IMR-90 (cell line): ENCODE results near the gene TRMT1. TPM values are rescaled to one million over a fixed set of nuclear protein-coding genes. Genes with fewer than 3 reads are reported as not detected.
A peak's percentile ranks its signal among the peaks of the same experiment; 100 is the strongest.

Source experiments
- ATAC-seq: fragments of 200-7000 bp; cut with Tn5 transposase; 2 replicates; pipeline ENCODE4 v1.9.1; 2020; ENCODE audit warnings: low read depth, mild to moderate bottlenecking, moderate library complexity
- BruUV-seq: library from RNA; stranded (reverse); fragments of 400-500 nt; replicated peaks from 2 replicates; lab custom pipeline; 2021; lab: Mats Ljungman, UMichigan
- CTCF ChIA-PET: fragments of 300-600 bp; formaldehyde crosslinking; extraction: SDS; loops from one replicate; lab custom pipeline; 2021; ENCODE audit warnings: antibody characterized with exemption; lab: Yijun Ruan, JAX
- POLR2A ChIA-PET: fragments of 300-600 bp; sonication (Branson Sonifier 250); formaldehyde crosslinking; loops from one replicate; lab custom pipeline; 2022; ENCODE audit warnings: antibody characterized with exemption; ENCODE audit not compliant: unreplicated experiment; lab: Charles Lee
- DNase-seq: peaks from one replicate; pipeline ENCODE4 v3.0.0; 2013
- H2AFZ ChIP-seq: replicated peaks from 2 replicates; pipeline ENCODE3; 2013; ENCODE audit warnings: low read length, mild to moderate bottlenecking; ENCODE audit not compliant: poor library complexity
- H2AK5ac ChIP-seq: 2 replicates; pipeline ENCODE4 v1.6.1; 2013; ENCODE audit warnings: low read depth, low read length, inconsistent platforms
- H2AK9ac ChIP-seq: replicated peaks from 2 replicates; pipeline ENCODE3; 2013; ENCODE audit warnings: mild to moderate bottlenecking, low read depth, low read length, moderate library complexity; ENCODE audit not compliant: poor library complexity
- H2BK120ac ChIP-seq: 2 replicates; pipeline ENCODE4 v1.6.1; 2013; ENCODE audit warnings: low read depth, low read length, inconsistent platforms
- H2BK15ac ChIP-seq: 3 replicates; pipeline ENCODE4 v1.6.1; 2013; ENCODE audit warnings: low read depth, low read length, inconsistent platforms
- H2BK20ac ChIP-seq: 2 replicates; pipeline ENCODE4 v1.6.1; 2013; ENCODE audit warnings: low read depth, mild to moderate bottlenecking, inconsistent platforms, low read length, moderate library complexity
- H2BK5ac ChIP-seq: 2 replicates; pipeline ENCODE4 v1.6.1; 2013; ENCODE audit warnings: mild to moderate bottlenecking, low read depth, low read length, inconsistent platforms; ENCODE audit not compliant: poor library complexity, severe bottlenecking
- H3K14ac ChIP-seq: replicated peaks from 2 replicates; pipeline ENCODE4 v1.6.1; 2013; ENCODE audit warnings: low read depth, low read length, inconsistent platforms
- H3K18ac ChIP-seq: 2 replicates; pipeline ENCODE4 v1.6.1; 2013; ENCODE audit warnings: low read depth, low read length, control low read depth
- H3K23ac ChIP-seq: 2 replicates; pipeline ENCODE4 v1.6.1; 2013; ENCODE audit warnings: low read depth, low read length, inconsistent platforms
- H3K27ac ChIP-seq: 2 replicates; pipeline ENCODE4 v1.5.1; 2013; ENCODE audit warnings: mild to moderate bottlenecking, control low read depth, low read length; ENCODE audit not compliant: insufficient read depth
- H3K27me3 ChIP-seq: 2 replicates; pipeline ENCODE4 v1.6.1; 2013; ENCODE audit warnings: low read length; ENCODE audit not compliant: control insufficient read depth, insufficient read depth
- H3K36me3 ChIP-seq: 2 replicates; pipeline ENCODE4 v1.6.1; 2013; ENCODE audit warnings: low read length, mixed read lengths; ENCODE audit not compliant: control insufficient read depth, insufficient read depth
- H3K4ac ChIP-seq: 2 replicates; pipeline ENCODE4 v1.6.1; 2013; ENCODE audit warnings: low read depth, low read length, inconsistent platforms
- H3K4me1 ChIP-seq: 2 replicates; pipeline ENCODE4 v1.6.1; 2013; ENCODE audit warnings: low read length, mixed read lengths; ENCODE audit not compliant: control insufficient read depth, insufficient read depth
- H3K4me2 ChIP-seq: 2 replicates; pipeline ENCODE4 v1.6.1; 2013; ENCODE audit warnings: low read depth, mild to moderate bottlenecking, control low read depth, low read length, moderate library complexity
- H3K4me3 ChIP-seq: 2 replicates; pipeline ENCODE4 v1.5.1; 2013; ENCODE audit warnings: low read depth, mild to moderate bottlenecking, control low read depth, low read length, moderate library complexity; ENCODE audit not compliant: insufficient read depth
- H3K56ac ChIP-seq: 2 replicates; pipeline ENCODE4 v1.6.1; 2013; ENCODE audit warnings: low read length, inconsistent platforms; ENCODE audit not compliant: insufficient read depth; ENCODE audit errors: extremely low read depth
- H3K79me1 ChIP-seq, 2 experiments: 2 replicates each; pipeline ENCODE4 v1.6.1; 2013; ENCODE audit warnings: low read length in 2 of 2, inconsistent platforms in 1 of 2, low read depth in 1 of 2
- H3K9ac ChIP-seq: 2 replicates; pipeline ENCODE4 v1.6.1; 2013; ENCODE audit warnings: low read depth, low read length, control low read depth
- H3K9me1 ChIP-seq: 2 replicates; pipeline ENCODE4 v1.6.1; 2013; ENCODE audit warnings: low read length, inconsistent platforms; ENCODE audit not compliant: insufficient read depth
- H3K9me3 ChIP-seq: 2 replicates; pipeline ENCODE4 v1.6.1; 2013; ENCODE audit warnings: low read length; ENCODE audit not compliant: control insufficient read depth, insufficient read depth
- H4K20me1 ChIP-seq: 2 replicates; pipeline ENCODE4 v1.6.1; 2013; ENCODE audit warnings: low read length, inconsistent platforms; ENCODE audit not compliant: insufficient read depth
- H4K5ac ChIP-seq: 2 replicates; pipeline ENCODE4 v1.6.1; 2013; ENCODE audit warnings: mild to moderate bottlenecking, low read depth, low read length, control low read depth
- H4K8ac ChIP-seq, 2 experiments: 2 replicates each; pipeline ENCODE4 v1.6.1; 2013; ENCODE audit warnings: low read depth in 2 of 2, low read length in 2 of 2, control low read depth in 1 of 2, inconsistent platforms in 1 of 2
- H4K91ac ChIP-seq: 2 replicates; pipeline ENCODE4 v1.6.1; 2013; ENCODE audit warnings: low read depth, low read length, inconsistent platforms; ENCODE audit not compliant: insufficient read depth
- BHLHE40 ChIP-seq: fragments of 150-350 bp; IDR thresholded peaks from 2 replicates; pipeline ENCODE4 v1.6.1; 2016; ENCODE audit warnings: mild to moderate bottlenecking, low read depth, low read length
- CEBPB ChIP-seq: IDR thresholded peaks from 2 replicates; pipeline ENCODE4 v1.6.1; 2012; ENCODE audit warnings: low read depth, low read length, improper control_type of control experiment
- CHD1 ChIP-seq: IDR thresholded peaks from 2 replicates; pipeline ENCODE4 v1.6.1; 2012; ENCODE audit warnings: low read depth, low read length, improper control_type of control experiment
- CTCF ChIP-seq: conservative IDR thresholded peaks from 2 replicates; pipeline ENCODE4 v1.5.1; 2012; ENCODE audit warnings: mild to moderate bottlenecking, low read depth, low read length, improper control_type of control experiment
- ELK1 ChIP-seq: fragments of 150-350 bp; IDR thresholded peaks from 2 replicates; pipeline ENCODE4 v1.6.1; 2016; ENCODE audit warnings: low read depth, mild to moderate bottlenecking, low read length, moderate library complexity, borderline replicate concordance
- FOS ChIP-seq: fragments of 150-350 bp; IDR thresholded peaks from 2 replicates; pipeline ENCODE4 v1.6.1; 2016; ENCODE audit warnings: low read depth, low read length
- MAFK ChIP-seq: IDR thresholded peaks from 2 replicates; pipeline ENCODE4 v1.6.1; 2012; ENCODE audit warnings: low read depth, low read length, improper control_type of control experiment
- MXI1 ChIP-seq: IDR thresholded peaks from 2 replicates; pipeline ENCODE4 v1.6.1; 2012; ENCODE audit warnings: low read depth, mild to moderate bottlenecking, low read length, moderate library complexity, borderline replicate concordance
- NFE2L2 ChIP-seq: fragments of 150-350 bp; IDR thresholded peaks from 2 replicates; pipeline ENCODE4 v1.6.1; 2016; ENCODE audit warnings: low read depth, mild to moderate bottlenecking, low read length
- POLR2A ChIP-seq: IDR thresholded peaks from 2 replicates; pipeline ENCODE4 v1.6.1; 2012; ENCODE audit warnings: mild to moderate bottlenecking, low read depth, low read length
- RCOR1 ChIP-seq: IDR thresholded peaks from 2 replicates; pipeline ENCODE4 v1.6.1; 2012; ENCODE audit warnings: mild to moderate bottlenecking, low read length, improper control_type of control experiment; ENCODE audit not compliant: insufficient replicate concordance
- RFX5 ChIP-seq: IDR thresholded peaks from 2 replicates; pipeline ENCODE4 v1.8.0; 2012; ENCODE audit warnings: low read depth, mild to moderate bottlenecking, low read length, moderate library complexity
- SMC3 ChIP-seq: fragments of 150-350 bp; IDR thresholded peaks from 2 replicates; pipeline ENCODE4 v1.6.1; 2016; ENCODE audit warnings: low read depth, mild to moderate bottlenecking, antibody characterized with exemption, low read length, moderate library complexity
- USF2 ChIP-seq: fragments of 150-350 bp; IDR thresholded peaks from 2 replicates; pipeline ENCODE4 v1.6.1; 2017; ENCODE audit warnings: mild to moderate bottlenecking, antibody characterized with exemption, low read length, low read depth
- WGBS, 2 experiments: methylation state at CpG; one replicate each; pipeline versions ENCODE4 v1.1.5 to v1.1.7; 2013; ENCODE audit warnings: missing lambda C conversion rate in 2 of 2; ENCODE audit not compliant: insufficient read length in 1 of 2; ENCODE audit errors: extremely low coverage in 2 of 2; 5-methylcytosine and 5-hydroxymethylcytosine counted together
- dilution Hi-C: fragments of 300-500 bp; cut with HindIII; formaldehyde crosslinking; loops from one replicate; pipeline ENCODE4 v1.14.3; 2018; ENCODE audit warnings: low sequenced_read_pairs; ENCODE audit not compliant: unreplicated experiment
- in situ Hi-C: fragments of 300-500 bp; cut with MboI; formaldehyde crosslinking; loops from 3 replicates; pipeline ENCODE4 v1.14.3; 2019; ENCODE audit warnings: low sequenced_read_pairs, inconsistent platforms, mixed read lengths
- intact Hi-C: fragments of 100-400 bp; cut with micrococcal nuclease; formaldehyde crosslinking; loops from 2 replicates; pipeline ENCODE4 v1.10.0; 2022
- polyA plus RNA-seq, 3 experiments: library from polyadenylated mRNA; depleted of rRNA; stranded (reverse); fragments of >200 nt; gene quantifications; 2 replicates each; pipeline ENCODE4 v1.2.3, GENCODE V29; 2012; ENCODE audit warnings: low replicate concordance in 1 of 3
- total RNA-seq: library from RNA; depleted of rRNA; stranded (reverse); fragments of >200 nt; gene quantifications from 2 replicates; pipeline ENCODE4 v1.2.3, GENCODE V29; 2012

The TRMT1 gene
- total and polyA plus RNA-seq, 2 of the 4 experiments (the other 2 are of a cell fraction), result 28.3 to 56.0 TPM

- ATAC-seq, result no peak
- dilution Hi-C loops (no loop called here), in situ Hi-C loops (no loop called here), intact Hi-C loops (no loop called here)
- Histone ChIP-seq H4K5ac (no peak overlapping the region), H4K91ac (no peak overlapping the region), H3K18ac (no peak overlapping the region), H4K20me1 (peaks cover 10% of the 10 kb centered on the region; the same call in 1 of the 2 replicates), H3K4ac (peak overlapping the region; percentile 54), H2BK5ac (no peak overlapping the region), H3K27ac (no peak overlapping the region), H3K23ac (peak overlapping the region; percentile 62; the same call in 1 of the 2 replicates), H4K8ac (peak overlapping the region in 1 of 2 experiments; percentile 35; a peak in 1 of 4 replicates), H3K79me1 (peaks cover 41 to 84% of the 10 kb centered on the region in 2 experiments), H3K36me3 (peaks cover 4% of the 10 kb centered on the region; the same call in 1 of the 2 replicates), H2AFZ (no peak overlapping the region), H2AK9ac (peak overlapping the region; percentile 91), H3K4me2 (no peak overlapping the region), H3K14ac (no peak overlapping the region), H3K27me3 (no peaks in the 10 kb centered on the region), H3K4me3 (no peak overlapping the region), H2BK15ac (no peak overlapping the region), H3K56ac (no peak overlapping the region), H2BK120ac (no peak overlapping the region), H3K9ac (no peak overlapping the region), H3K9me3 (no peaks in the 10 kb centered on the region), H3K4me1 (peaks cover 58% of the 10 kb centered on the region), H2AK5ac (peak overlapping the region; percentile 52; the same call in 1 of the 2 replicates), H2BK20ac (no peak overlapping the region), H3K9me1 (peaks cover 15% of the 10 kb centered on the region)
- no TSS peak for BruUV-seq
- WGBS, 2 experiments, result 60% methylated on average over 2 of the region's 12 CpGs; no CpG with 5 or more reads in 1 of the 2 experiments
- no peak for DNase-seq
- ChIA-PET CTCF (interaction anchor here (0.6 to 2.8 kb wide), 2 partner anchors 25 to 37 kb away, joined by 3 to 17 read pairs; no protein-coding TSS in a partner anchor), POLR2A (interaction anchor here (0.6 kb wide), 1 partner anchor 26 kb away, joined by 4 read pairs; no protein-coding TSS in a partner anchor)
- TF ChIP-seq CHD1 (no peak), BHLHE40 (no peak), CTCF (no peak), SMC3 (no peak), USF2 (no peak), RFX5 (no peak), ELK1 (no peak), RCOR1 (no peak), POLR2A (no peak), MXI1 (no peak), MAFK (no peak), FOS (no peak), NFE2L2 (no peak), CEBPB (no peak)
These were observed 57.4 kb downstream of the TRMT1 start for GRCh38 chr19:13058951-13059660.
